Measurements from ENCODE around the gene UFD1. TPM values are rescaled to one million over a fixed set of nuclear protein-coding genes. Genes with fewer than 3 reads are reported as not detected.

UFD1 gene
- total RNA-seq, 1 experiment from 2014 or later, result 57.9 TPM

DNA sequence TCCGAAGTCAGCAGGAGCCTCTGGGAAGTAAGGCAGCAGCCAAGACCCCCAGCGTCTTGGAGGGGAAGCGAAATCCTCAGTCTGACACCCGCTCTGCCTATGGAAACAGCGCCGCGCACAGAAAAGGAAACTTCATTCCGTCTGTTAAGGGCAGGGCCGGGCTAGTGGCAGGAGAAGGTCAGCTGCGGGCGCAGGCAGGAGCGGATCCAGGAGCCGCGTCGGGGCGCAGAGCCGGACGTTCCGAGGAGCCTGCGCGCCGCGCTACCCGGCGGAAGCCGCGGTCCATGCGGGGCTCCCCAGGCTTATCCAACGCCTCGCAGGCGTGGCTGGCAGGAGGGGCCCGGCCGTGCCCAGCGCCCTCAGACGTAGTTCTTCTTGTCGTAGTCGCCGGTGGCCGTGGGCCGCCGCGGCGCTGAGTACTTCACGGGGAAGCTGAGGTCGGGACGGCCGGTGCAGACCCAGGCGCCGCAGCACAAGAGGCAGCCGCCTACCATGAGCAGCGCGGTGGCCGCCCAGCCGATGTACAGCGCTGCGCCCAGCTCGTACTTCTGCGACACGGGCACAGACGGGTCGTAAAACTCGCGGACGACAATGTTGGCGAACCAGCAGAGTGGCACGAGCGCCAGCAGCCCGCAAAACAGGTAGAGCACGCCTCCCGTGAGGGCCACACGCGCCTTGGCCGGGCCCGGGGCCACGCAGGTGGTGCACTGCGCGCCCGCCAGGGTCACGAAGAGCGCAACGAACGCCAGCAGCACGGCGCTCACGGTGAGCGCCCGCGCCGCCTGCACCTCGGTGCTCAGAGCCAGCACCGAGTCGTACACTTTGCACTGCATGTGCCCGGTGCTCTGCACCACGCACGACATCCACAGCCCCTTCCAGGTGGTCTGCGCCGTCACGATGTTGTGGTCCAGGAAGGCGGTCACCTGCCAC lies 44.5 kb upstream of the UFD1 start (continued):
- no peak for TF ChIP-seq GABPB1 (CRISPR knock-in tag; IDR thresholded peaks at IDR 0.05)

DNA sequence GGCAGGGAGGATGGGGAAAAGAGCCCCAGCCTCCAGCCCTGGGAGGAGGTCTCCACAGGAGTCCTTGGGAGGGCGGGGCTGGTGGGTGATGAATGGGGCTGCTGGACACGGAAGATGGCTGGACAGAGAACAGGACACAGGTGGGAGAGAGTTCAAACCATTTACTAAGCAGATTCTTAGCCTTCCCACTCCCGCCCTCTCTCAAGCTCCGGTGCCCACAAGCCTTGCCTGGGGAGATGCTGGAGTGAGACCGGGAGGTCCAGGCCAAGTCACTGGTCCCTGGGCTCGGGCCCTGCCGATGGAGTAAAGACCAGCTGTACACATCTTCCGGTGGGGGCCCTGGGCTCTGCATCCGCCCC lies 43.9 kb upstream of the UFD1 start:
- DNase-seq (ENCODE audit: low spot score) (no peak), ATAC-seq (no peak)
- Mint-ChIP-seq H3K4me3 (peak overlapping the region; percentile 76), H3K9me3 (no peaks in the 10 kb centered on the region), H3K27me3 (ENCODE audit: low read depth) (peaks cover 52% of the 10 kb centered on the region), H3K36me3 (no peaks in the 10 kb centered on the region), H3K27ac (no peak overlapping the region), H3K4me1 (peaks cover 11% of the 10 kb centered on the region)
- POLR2A ChIA-PET, result interaction anchor here (0.7 to 1.3 kb wide), 2 partner anchors 20 to 387 kb away, joined by 3 to 5 read pairs; no protein-coding TSS in a partner anchor
- CTCF ChIA-PET, result interaction anchor here (0.7 to 5.0 kb wide), 7 partner anchors 27 to 208 kb away, joined by 3 to 49 read pairs (median 7); no protein-coding TSS in a partner anchor
- TF ChIP-seq ZBTB21 (CRISPR knock-in tag; IDR thresholded peaks at IDR 0.05; ENCODE audit: borderline replicate concordance) (no peak), FOXK1 (CRISPR knock-in tag; IDR thresholded peaks at IDR 0.05) (no peak), CBFB (CRISPR knock-in tag; IDR thresholded peaks at IDR 0.05; ENCODE audit: low read depth) (no peak), TEAD1 (CRISPR knock-in tag; IDR thresholded peaks at IDR 0.05) (no peak), SMAD3 (CRISPR knock-in tag; IDR thresholded peaks at IDR 0.05; ENCODE audit: borderline replicate concordance) (no peak), ZNF138 (CRISPR knock-in tag; conservative IDR thresholded peaks at IDR 0.05) (no peak), SMAD4 (CRISPR knock-in tag; IDR thresholded peaks at IDR 0.05) (no peak), PRRX2 (CRISPR knock-in tag; IDR thresholded peaks at IDR 0.05) (no peak), NFATC4 (CRISPR knock-in tag; IDR thresholded peaks at IDR 0.05) (no peak), ESRRA (CRISPR knock-in tag; IDR thresholded peaks at IDR 0.05; ENCODE audit: borderline replicate concordance) (no peak), ZNF423 (CRISPR knock-in tag; IDR thresholded peaks at IDR 0.05) (no peak), CREM (CRISPR knock-in tag; IDR thresholded peaks at IDR 0.05) (no peak)
- TF ChIP-seq, protein P1, sequence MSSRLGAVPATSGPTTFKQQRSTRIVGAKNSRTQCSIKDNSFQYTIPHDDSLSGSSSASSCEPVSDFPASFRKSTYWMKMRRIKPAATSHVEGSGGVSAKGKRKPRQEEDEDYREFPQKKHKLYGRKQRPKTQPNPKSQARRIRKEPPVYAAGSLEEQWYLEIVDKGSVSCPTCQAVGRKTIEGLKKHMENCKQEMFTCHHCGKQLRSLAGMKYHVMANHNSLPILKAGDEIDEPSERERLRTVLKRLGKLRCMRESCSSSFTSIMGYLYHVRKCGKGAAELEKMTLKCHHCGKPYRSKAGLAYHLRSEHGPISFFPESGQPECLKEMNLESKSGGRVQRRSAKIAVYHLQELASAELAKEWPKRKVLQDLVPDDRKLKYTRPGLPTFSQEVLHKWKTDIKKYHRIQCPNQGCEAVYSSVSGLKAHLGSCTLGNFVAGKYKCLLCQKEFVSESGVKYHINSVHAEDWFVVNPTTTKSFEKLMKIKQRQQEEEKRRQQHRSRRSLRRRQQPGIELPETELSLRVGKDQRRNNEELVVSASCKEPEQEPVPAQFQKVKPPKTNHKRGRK (CRISPR knock-in tag; IDR thresholded peaks at IDR 0.05; ENCODE audit: borderline replicate concordance), result no peak
- TF ChIP-seq, protein P2, sequence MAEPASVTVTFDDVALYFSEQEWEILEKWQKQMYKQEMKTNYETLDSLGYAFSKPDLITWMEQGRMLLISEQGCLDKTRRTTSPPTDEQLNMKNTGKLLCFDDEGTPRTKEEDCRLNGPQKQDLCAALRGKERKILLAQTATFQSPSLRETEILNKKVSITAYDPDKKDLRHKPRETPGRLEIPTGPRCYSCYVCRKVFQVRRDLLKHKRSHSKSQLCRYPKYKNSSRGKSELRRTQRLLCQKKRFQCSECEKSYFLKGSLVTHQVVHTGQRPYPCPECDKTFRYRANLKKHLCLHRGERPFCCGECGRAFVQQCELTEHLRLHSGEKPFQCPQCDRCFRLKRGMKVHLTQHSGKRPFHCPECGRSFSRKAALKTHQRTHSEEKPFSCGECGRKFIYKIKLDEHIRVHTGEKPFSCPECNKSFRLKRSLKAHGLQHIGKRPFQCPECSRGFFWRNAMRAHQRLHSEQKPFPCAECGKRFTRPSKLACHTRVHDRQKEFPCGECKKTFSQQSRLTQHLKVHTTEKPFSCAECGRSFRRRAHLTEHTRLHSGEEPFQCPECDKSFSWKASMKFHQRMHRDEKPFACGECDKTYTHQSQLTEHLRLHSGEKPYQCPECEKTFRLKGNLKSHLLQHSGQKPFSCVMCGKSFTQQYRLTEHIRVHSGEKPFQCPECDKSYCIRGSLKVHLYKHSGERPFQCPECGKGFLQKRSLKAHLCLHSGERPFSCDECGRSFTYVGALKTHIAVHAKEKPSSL (CRISPR knock-in tag; conservative IDR thresholded peaks at IDR 0.05), result no peak
- TF ChIP-seq, protein P3, sequence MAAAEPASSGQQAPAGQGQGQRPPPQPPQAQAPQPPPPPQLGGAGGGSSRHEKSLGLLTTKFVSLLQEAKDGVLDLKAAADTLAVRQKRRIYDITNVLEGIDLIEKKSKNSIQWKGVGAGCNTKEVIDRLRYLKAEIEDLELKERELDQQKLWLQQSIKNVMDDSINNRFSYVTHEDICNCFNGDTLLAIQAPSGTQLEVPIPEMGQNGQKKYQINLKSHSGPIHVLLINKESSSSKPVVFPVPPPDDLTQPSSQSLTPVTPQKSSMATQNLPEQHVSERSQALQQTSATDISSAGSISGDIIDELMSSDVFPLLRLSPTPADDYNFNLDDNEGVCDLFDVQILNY (CRISPR knock-in tag; IDR thresholded peaks at IDR 0.05), result no peak
- TF ChIP-seq, protein P4, sequence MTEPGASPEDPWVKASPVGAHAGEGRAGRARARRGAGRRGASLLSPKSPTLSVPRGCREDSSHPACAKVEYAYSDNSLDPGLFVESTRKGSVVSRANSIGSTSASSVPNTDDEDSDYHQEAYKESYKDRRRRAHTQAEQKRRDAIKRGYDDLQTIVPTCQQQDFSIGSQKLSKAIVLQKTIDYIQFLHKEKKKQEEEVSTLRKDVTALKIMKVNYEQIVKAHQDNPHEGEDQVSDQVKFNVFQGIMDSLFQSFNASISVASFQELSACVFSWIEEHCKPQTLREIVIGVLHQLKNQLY (CRISPR knock-in tag; IDR thresholded peaks at IDR 0.05), result no peak
- TF ChIP-seq, protein P5, sequence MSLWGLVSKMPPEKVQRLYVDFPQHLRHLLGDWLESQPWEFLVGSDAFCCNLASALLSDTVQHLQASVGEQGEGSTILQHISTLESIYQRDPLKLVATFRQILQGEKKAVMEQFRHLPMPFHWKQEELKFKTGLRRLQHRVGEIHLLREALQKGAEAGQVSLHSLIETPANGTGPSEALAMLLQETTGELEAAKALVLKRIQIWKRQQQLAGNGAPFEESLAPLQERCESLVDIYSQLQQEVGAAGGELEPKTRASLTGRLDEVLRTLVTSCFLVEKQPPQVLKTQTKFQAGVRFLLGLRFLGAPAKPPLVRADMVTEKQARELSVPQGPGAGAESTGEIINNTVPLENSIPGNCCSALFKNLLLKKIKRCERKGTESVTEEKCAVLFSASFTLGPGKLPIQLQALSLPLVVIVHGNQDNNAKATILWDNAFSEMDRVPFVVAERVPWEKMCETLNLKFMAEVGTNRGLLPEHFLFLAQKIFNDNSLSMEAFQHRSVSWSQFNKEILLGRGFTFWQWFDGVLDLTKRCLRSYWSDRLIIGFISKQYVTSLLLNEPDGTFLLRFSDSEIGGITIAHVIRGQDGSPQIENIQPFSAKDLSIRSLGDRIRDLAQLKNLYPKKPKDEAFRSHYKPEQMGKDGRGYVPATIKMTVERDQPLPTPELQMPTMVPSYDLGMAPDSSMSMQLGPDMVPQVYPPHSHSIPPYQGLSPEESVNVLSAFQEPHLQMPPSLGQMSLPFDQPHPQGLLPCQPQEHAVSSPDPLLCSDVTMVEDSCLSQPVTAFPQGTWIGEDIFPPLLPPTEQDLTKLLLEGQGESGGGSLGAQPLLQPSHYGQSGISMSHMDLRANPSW (CRISPR knock-in tag; conservative IDR thresholded peaks at IDR 0.05; ENCODE audit: low read depth), result no peak
